Ovary (tissue), 3 donors: ENCODE measurements around the gene FRMPD2.
"Not testable (repeated sequence)": the region's sequence is repeated elsewhere in the genome, so short reads cannot be mapped to it uniquely, and the experiment has no call there.

ENCODE experiments used
- CTCF ChIP-seq, 3 donors: fragments of 450-650 bp in 2 of 3; fragments of 200-600 bp in 1 of 3; IDR thresholded peaks; one replicate each; pipeline versions ENCODE4 v1.5.1 to v1.8.0; 2016 to 2022; ENCODE audit warnings: antibody characterized with exemption in 3 of 3, mild to moderate bottlenecking in 1 of 3
- EP300 ChIP-seq: sonication (generic); formaldehyde crosslinking; IDR thresholded peaks from one replicate; pipeline ENCODE4 v1.6.1; 2017; ENCODE audit warnings: antibody characterized with exemption
- POLR2A ChIP-seq: fragments of 450-650 bp; IDR thresholded peaks from one replicate; pipeline ENCODE4 v1.6.1; 2017; ENCODE audit warnings: antibody characterized with exemption, mild to moderate bottlenecking, moderate library complexity
- donor health status: DM: no; HTN: no; CAD: no.

DNA sequence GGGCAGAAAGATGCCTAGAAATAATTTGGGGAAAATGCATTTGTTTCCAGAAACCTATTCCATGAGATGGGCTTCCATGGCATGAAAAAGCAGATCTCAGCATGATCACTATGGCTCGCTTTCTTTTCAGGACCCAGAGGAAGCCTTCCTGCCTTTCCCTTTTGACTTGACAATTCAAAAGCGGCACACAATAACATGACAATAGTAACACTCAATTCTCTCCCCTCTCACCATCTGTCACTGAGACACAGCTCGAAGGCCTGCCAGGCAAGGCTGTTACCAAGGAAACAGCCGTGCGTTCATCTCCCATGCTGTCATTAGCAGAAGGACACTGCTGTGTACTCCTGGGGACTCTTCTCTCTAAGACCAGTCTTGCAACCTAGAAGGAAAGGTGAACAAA is 101.8 kb downstream of the FRMPD2 start:
- not testable (repeated sequence) for TF ChIP-seq CTCF (IDR thresholded peaks at IDR 0.05); POLR2A; EP300
